Kidney tubule cell (primary cell): ENCODE data around the gene TOR4A.

Experiments
- DNase-seq: peaks from one replicate; pipeline ENCODE4 v3.0.0-alpha.2; 2018; ENCODE audit warnings: low spot score

TOR4A gene

GRCh38 chr9:137272241-137273094, 5.1 kb upstream of the TOR4A start:
- no peak for DNase-seq

DNA sequence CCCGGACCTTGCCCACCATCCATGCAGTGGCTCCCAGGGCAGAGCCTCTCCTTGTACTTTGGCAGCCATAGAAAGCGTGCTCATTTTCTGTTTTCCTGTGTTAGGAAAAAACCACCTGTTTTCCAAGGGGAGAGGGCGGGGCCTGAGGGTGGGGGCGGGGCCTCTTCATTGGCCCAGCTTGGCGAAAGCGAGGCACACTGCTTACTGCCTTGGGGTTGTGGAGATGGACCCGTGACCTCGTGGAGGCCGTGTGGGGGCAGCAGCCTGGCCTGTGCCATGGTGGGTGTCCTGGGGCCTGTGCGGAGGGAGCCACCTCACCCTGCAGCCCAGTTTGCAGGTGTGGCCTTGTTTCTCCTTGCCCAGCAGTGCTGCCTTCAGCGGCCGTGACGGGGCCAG, 4.4 kb upstream of the TOR4A start:
- DNase-seq: no peak

DNA sequence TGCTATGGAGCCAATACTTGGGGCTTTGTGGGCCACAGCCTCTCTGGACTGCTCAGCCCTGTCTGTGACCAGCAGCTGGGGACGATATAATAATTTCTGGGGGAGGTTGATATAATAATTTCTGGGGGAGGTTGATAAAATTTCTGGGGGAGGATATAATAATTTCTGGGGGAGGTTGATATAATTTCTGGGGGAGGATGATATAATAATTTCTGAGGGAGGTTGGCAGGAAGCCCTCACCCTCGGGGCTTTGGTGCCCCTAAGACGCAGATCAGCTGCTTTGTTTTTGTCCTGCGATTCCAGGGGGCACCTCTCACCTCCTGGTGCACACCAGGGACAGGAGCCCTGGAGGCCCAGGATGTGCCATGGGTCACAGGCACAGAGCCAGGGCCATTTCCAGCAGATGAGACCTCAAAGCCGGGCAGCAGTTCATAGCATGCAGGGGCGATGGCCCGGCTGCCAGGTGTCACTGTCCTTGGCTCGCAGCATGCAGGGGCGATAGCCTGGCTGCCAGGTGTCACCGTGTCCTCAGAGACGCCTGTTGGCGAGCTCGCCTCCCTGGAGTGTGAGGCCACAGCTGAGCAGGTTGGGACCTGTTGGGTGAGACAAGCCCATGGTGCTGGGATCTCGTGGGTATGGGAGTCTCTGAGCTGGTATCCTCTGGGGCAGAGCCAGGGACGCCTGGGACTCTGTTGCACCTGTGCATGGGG, 3.8 kb upstream of the TOR4A start:
- no peak for DNase-seq

- no peak for DNase-seq
Measured at GRCh38 chr9:137275203-137275587, 2.3 kb upstream of the TOR4A start.

GRCh38 chr9:137275588-137276472, 1.7 kb upstream of the TOR4A start:
- DNase-seq: no peak

DNA sequence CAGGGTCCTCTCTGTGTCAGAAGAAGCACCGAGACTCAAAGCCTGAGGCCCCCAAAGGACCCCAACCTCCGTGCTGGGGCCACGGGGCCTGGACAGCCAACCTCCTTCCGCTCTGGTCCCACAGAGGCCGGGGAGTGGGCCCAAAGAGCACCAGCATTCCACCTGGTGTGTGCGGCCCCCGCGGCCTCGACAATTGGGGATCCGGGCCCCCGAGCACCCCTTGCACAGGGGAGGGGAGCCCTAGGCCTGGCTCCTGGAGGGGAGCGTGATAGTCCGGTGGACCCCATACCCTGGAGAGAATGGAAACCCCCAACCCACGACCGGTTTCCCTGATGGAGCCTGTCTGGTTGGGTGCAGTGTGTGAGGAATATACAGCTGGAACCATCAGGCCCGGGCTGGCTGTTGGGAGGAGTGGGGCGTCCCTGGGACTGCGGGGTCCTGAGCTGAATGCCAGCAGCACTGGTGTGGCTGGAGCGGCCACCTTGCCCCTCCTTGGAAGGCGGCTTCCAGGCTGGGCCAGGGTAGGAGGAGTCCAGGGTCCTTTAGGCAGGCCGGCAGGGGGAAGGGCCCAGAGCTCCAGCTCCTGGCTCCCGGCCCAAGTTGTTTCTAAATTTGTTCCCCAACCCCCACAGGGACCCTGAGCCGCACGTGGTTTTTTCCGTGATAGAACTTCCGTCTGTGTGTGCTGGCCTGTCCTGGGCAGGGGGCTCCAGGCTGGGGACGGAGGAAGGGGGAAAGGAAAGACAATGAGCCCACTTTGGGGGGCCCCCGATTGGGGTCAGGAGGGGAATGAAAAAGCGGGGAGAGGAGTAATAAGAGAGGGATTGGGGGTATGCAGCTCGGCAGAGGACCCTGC, 825 bp upstream of the TOR4A start:
- peak; percentile 53 for DNase-seq

- DNase-seq: peak; percentile 35
Measured at GRCh38 chr9:137278061-137278701, 655 bp downstream of the TOR4A start.

DNA sequence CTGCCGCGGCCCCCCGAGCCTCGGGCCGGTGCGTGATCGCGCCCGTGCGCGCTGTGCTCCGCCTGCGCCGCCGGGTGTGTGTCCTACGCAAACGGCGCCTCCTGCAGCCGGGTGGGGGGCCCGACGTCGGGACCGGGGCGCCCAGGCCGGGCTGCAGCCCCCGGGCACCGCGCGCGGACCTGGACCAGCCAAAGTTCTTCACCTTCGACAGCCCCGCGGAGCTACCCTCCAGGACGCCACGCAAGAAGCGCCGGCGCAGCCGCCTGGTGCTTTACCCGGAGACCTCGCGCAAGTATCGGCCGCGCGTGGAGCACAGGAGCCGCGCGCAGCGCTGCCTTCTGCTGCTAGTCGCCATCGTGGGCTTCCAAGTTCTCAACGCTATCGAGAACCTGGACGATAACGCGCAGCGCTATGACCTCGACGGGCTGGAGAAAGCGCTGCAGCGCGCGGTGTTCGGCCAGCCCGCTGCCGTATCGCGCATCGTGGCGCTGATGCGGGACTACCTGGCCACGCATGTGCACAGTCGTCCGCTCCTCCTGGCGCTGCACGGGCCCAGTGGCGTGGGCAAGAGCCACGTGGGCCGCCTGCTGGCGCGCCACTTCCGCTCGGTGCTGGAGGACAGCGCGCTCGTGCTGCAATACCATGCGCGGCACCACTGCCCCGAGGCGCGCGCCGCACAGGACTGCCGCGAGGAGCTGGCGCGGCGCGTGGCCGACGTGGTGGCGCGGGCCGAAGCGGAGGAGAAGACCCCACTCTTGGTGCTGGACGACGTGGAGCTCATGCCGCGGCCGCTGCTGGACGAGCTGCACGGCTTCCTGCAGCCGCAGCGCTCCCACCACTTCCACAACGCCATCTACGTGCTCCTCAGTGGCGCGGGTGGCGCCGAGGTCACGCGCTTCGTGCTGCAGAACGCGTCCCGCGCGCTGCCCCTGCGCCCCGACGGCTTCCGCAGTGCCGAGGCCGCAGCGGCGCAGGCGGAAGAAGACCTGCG, 1.5 kb downstream of the TOR4A start:
- DNase-seq: no peak

- DNase-seq: no peak
Measured at GRCh38 chr9:137279741-137280473, 2.4 kb downstream of the TOR4A start.

DNA sequence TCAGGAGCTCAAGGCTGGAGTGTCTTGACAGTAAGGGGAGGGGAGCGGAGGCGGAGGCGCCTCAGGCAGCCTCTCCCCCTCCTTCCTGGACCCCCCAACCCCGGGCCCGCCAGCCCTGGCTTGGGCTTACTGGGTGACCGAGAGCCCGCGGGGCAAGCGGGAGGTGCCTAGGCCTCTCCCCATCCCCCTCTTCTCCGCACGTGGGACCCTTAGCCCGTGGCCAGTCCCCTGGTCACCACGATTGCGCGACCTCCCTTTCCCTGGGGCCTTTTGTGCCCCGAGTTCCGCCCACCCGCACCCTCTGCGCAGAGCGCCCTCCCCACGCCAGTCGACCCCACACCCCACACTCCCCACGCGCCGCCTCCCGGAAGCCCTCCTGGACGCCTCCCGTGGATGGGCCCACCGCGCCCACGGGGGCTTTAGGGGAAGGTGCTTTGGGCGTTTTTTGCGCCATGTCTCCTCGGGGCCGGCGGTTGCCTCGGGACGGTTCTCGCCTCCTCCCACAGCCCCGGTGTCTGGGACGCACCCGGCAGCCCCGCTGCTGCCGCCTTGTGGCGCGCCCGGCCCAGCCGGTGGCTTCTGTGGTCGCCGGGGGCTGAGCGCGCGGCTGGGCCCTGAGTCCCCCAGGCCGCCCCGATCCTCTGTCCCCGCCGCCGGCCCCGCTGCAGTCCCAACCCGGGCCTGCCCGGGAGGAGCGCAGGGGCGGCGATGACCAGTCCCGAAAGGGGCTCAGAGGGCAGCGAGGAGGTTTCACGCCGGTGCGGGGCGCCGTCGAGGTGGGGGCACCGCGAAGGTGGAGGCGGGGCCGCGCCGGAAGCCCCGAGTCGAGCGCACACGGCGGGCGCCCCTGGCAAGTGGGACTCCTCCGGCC, 3.2 kb downstream of the TOR4A start:
- no peak for DNase-seq

- no peak for DNase-seq
Measured at GRCh38 chr9:137281345-137282116, 4.0 kb downstream of the TOR4A start.

GRCh38 chr9:137286975-137287383, 9.5 kb downstream of the TOR4A start:
- peak; percentile 76 for DNase-seq

DNA sequence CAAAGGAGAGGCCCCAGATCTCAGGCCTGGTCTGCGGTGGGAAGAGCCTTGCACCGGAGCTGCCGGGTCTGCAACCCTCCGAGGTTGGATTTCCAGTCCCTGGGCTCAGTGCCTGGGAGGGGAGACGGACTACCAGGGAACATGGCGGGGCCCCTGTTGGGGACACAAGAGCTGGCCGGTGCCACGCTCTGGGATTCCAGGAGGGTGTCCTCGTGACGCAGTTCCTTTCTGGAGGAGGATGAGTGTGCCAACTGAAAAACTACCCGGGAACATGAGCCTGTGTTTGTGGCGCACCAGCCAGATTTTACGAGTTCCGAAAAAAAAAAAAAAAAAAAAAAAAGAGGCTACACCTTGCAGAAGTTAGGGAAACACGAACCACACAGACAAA, 15.6 kb downstream of the TOR4A start:
- no peak for DNase-seq

GRCh38 chr9:137293482-137294090, 16.1 kb downstream of the TOR4A start:
- peak; percentile 35 for DNase-seq

GRCh38 chr9:137294091-137294680, 16.7 kb downstream of the TOR4A start:
- peak; percentile 70 for DNase-seq

DNA sequence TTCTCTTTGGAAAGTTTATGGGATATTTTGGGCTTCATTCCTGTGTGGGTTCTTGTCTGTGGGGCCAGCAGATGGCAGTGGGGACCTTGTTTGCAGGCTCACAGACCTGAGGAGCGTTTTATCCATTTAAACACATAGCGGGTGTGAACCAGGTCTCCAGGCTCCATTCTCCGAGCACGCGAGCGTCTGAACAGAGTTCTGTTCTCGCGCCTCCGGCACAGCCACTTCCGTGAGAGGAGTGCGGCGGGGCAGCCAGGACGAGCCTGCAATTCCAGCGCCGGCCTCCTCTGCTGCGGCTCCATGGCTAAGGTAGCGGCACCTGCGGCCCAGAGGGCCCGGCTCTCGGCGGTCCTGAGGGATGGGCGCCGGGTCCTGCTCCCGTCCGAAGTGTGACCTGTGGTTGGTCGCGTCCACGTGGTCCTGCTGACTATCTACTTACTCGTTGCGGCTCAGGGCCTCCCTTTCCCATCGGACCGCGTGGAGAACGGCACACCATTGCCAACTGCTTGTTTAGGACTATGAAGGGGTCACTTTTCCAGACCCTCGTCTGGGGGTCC, 17.2 kb downstream of the TOR4A start:
- DNase-seq: peak; percentile 23
